NOMO-1 (cell line): Measurements from ENCODE around the gene MOGAT1.
"Not testable (repeated sequence)": the region's sequence is repeated elsewhere in the genome, so short reads cannot be mapped to it uniquely, and the experiment has no call there.

ENCODE experiments used
- DNase-seq, 2 experiments: peaks; one replicate each; lab custom pipeline; 2025; ENCODE audit not compliant: unreplicated experiment in 2 of 2; lab: John Stamatoyannopoulos, UW

MOGAT1 gene

DNA sequence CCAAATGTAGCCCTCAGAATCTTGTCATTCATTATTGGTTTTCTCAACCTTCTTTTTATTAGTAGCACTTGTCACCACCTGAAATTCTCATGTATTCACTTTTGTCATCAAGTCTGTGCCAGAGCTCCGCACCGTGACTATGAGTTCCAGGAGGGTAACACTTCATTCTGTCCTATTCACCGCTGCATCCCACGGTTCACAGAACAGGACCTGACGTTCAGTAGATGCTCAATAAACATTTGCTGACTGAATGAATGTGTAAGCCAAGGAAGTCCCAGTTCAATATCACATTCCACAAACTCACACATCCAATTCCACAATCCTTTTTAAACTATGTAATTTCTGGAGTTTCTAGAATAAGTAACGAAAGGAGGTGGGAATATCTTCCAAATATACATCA lies 65.5 kb downstream of the MOGAT1 start:
- no peak for DNase-seq

GRCh38 chr2:222738312-222738711 lies 66.9 kb downstream of the MOGAT1 start:
- DNase-seq = no peak

GRCh38 chr2:222738809-222739208 lies 67.4 kb downstream of the MOGAT1 start:
- DNase-seq = no peak

DNA sequence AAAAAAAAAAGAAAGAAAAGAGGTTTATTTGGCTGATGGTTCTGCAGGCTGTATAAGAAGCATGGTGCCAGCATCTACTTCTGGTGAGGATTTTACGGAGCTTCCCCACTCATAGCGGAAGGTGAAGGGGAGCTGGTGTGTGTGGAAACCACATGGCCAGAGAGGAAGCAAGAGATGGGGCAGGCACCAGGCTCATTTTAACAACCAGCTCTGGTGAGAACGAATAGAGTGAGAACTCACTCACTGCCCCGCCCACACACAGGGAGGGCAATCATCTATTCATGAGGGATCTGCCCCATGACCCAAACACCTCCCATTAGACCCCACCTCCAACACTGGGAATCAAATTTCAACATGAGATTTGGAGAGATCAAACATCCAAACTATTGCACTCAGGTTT lies 68.5 kb downstream of the MOGAT1 start:
- no peak for DNase-seq

DNA sequence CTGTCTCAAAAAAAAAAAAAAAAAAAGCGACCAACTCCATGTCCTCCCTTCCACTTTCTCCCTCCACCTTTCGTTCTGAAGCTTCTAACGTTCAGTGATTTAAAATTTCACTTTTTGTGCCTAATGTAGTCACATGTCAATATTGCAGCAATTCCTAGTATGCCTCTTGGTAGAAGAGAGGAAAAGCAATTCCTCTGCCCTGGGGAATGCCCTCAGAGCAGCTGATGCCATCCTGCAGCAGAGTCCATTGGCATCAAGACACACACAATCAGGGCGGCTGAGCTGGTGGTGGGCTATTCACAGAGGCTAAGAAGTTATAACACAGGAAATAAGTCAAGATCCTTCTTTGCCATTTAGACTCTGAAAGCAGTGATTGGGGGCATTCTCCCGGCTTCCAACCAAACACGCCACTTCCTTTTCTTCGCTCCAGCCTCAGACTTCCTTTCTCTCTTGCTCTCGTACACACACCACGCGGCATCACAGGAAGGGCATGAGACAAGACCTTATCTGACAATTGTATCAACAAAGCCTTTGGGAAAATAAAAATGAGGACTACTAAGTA lies 71.9 kb downstream of the MOGAT1 start:
- DNase-seq = peak; percentile 15 to 16

GRCh38 chr2:222745836-222746559 lies 74.5 kb downstream of the MOGAT1 start:
- no peak for DNase-seq

- no peak for DNase-seq
Measured at GRCh38 chr2:222747526-222748160, 76.2 kb downstream of the MOGAT1 start.

DNA sequence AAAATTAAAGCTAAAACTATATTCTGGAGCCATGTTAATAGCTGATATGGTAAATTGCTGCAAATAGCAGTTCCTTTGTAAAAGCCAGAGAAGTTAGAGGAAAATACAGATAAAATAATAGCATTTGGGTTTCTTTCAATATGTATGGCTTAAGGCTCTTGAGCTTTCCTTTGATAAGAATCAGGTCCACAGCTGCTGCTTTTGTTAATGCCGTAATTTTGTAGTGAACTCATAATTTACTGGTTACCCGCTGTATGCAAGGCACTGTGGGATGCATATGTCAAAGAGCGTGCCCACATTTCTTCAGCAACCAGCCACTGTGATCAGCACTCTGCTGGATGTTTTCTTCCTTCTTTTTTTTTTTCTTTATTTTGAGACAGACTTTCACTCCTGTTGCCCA lies 79.1 kb downstream of the MOGAT1 start:
- DNase-seq = no peak

DNA sequence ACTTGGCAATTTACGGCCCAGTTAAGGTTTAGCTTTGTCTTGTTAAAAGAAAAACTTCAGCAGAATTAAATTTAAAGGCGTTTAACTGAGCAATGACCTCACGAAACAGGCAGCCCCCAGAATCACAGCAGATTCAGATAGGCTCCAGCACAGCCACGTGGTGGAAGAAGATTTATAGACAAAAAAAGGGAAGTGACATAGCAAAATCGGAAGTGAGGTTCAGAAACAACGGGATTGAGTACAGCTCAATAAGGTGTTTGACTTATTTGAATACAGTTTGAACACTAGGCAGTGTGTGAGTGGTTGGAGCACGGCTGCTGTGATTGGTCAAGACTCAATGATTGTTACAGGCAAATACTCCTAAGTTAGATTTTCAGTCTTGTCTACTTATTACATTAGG lies 79.8 kb downstream of the MOGAT1 start:
- DNase-seq = peak; percentile 79 to 90

- no peak for DNase-seq
Measured at GRCh38 chr2:222751821-222752719, 80.6 kb downstream of the MOGAT1 start.

- DNase-seq = no peak
Measured at GRCh38 chr2:222752746-222753145, 81.3 kb downstream of the MOGAT1 start.

DNA sequence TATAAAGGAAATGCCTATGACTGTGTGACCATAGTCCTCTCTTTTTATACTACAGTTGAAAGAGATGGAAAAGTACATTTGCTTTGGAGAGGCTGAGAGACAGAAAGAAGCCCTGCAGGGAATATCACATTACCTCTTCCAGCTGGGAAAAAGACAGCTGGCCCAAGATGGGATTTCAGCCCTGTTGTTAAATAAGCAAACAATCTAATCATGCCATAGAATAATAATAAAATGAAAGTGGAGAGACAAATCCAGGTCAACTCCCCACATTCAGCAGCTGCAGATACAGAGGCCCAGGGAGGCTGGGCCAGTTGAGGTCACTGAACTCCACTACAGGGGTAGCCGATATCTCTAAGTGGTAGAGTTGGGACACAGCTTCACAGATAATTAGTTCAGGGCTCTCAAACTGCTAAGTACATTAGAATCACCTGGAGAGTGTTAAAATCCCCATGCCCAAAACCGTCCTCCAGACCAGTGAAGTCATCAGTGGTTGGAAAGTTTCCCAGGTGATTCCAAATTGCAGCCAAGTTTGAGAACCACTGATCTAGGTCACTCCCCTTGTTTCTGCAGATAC lies 81.9 kb downstream of the MOGAT1 start:
- no peak for DNase-seq

DNA sequence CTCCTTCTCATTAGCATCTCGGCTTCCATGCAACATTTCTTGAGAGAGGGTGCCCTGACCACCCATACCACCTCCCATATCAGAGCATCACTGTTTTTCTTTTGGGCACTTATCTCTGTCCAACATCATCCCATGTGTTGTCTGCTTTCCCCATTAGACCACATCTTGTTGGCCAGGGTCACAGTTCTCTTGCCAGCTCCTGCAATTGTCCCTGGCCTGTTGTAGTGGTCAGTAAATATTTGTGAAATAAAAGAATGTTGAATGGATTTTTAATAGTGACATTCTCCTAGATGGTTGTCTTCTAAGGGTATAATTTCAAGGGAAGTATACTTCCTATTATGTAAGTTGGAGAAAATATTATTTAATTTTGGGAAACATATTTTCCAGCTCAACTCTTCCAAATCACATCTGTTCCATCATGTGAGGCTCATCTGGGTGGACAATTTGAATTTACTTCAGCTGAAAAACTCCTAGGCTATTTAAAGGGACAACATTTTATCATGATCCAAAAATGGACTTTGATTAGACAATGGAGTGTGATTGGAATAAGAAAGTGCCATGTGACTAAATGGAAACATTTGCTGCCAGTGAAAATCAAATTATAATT lies 83.0 kb downstream of the MOGAT1 start:
- DNase-seq = no peak

DNA sequence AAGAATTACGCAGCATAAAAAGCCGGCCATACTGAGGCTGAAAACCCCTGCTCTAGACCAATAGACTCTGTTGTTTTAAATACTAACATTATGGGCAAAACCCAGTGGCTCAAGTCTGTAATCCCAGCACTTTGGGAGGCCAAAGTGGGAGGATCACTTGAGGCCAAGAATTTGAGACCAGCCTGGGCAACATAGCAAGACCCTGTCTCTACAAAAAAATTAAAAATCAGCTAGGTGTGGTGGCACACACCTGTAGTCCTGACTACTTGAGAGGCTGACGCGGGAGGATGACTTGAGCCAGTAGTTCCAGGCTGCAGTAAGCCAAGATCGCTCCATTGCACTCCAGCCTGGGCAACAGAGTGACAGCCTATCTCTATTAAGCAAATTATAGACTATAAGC lies 84.1 kb downstream of the MOGAT1 start:
- DNase-seq = not testable (repeated sequence)

GRCh38 chr2:222756362-222756831 lies 84.9 kb downstream of the MOGAT1 start:
- no peak for DNase-seq

GRCh38 chr2:222756951-222757650 lies 85.6 kb downstream of the MOGAT1 start:
- DNase-seq = no peak
